HG03457 (cell line): Measurements from ENCODE around the gene IMMP2L.
"Not testable (repeated sequence)": the region's sequence is repeated elsewhere in the genome, so short reads cannot be mapped to it uniquely, and the experiment has no call there.

Experiments
- ATAC-seq: cut with Tn5 transposase; IDR thresholded peaks from one replicate; pipeline ENCODE4 v1.9.1; 2021; ENCODE audit warnings: moderate number of reproducible peaks; ENCODE audit not compliant: unreplicated experiment

Gene IMMP2L

GRCh38 chr7:111091593-111092358, 470.5 kb downstream of the IMMP2L start:
- no peak for ATAC-seq

DNA sequence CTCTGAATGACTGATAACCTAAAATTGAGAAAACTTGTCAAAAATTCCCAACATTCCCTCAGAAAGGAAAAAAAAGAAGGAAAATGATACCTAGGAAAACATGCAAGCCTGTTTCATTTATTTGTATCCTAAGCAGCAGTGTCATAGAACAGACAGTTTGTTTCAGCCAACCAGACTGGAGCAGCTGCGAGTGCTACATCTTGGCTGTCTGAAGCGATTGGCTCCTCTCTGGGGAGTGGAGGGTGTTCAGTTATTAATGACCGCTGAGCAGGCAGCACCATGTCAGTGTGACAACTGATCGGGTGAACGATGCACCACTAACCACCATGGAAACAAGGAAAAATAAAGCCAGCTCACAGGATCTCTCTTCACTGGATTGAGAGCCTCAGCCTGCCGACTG, 471.4 kb downstream of the IMMP2L start, which contains the start of gene LRRN3:
Gene LRRN3 (plus strand): TSS at position 282 of the 400 bp plus-strand sequence. CDS start 31,646 bp downstream, outside the sequence.
- no peak for ATAC-seq

- ATAC-seq: no peak
These were observed 472.4 kb downstream of the IMMP2L start for GRCh38 chr7:111089822-111090426.

GRCh38 chr7:111088328-111088727, 474.0 kb downstream of the IMMP2L start:
- no peak for ATAC-seq

DNA sequence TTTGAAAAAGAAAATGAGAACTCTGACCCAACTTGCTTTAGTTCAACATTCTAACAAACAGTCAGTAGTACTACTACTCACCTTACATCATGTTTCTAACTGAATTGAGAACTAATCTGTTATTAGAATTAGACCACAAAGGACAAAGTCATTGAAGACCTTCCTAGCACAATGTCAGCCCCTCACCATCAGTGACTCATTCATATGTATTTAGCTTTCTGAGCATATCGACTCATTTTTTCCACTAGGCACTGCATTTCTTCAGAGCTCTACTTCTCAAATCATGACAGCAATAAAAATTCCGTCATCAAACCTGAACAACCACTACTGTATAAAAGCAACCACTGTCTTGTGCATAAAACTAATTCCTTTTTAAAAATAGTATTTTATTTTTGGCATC, 475.8 kb downstream of the IMMP2L start:
- no peak for ATAC-seq

DNA sequence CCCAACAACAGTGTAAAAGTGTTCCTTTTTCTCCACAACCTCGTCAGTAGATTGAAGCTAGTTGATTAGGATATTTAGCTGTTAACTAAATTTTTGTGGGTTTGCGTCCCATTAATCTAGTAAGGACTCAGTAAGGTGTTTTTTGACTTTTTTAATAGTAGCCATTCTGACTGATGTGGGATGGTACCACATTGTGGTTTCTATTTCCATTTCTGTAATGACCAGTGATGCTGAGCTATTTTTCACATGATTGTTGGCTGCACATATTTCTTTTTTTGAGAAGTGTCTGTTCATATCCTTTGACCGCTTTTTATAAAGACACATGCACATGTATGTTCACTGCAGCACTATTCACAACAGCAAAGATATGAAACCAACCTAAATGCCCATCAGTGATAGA, 476.9 kb downstream of the IMMP2L start:
- no peak for ATAC-seq

DNA sequence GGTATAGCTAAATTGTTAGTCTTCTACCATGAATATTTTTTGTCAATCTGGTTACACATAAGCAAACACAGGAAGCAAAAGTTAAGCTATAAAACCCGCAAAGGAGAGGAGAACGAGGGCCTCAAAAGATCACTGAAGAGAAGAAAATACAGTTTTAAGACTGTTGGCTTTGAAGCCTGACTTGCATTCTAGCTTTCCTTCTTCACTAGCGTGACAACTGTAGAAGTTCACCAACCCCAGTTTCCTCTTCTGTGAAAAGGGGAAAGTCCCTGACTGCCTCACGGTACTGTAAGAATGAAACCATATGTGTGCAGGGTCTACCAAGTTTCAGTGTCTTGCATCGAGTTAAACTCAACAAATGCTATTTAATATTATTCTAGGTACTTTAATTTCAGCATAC, 478.9 kb downstream of the IMMP2L start:
- peak; percentile 96 for ATAC-seq

GRCh38 chr7:111082351-111082750, 479.9 kb downstream of the IMMP2L start:
- ATAC-seq: no peak

DNA sequence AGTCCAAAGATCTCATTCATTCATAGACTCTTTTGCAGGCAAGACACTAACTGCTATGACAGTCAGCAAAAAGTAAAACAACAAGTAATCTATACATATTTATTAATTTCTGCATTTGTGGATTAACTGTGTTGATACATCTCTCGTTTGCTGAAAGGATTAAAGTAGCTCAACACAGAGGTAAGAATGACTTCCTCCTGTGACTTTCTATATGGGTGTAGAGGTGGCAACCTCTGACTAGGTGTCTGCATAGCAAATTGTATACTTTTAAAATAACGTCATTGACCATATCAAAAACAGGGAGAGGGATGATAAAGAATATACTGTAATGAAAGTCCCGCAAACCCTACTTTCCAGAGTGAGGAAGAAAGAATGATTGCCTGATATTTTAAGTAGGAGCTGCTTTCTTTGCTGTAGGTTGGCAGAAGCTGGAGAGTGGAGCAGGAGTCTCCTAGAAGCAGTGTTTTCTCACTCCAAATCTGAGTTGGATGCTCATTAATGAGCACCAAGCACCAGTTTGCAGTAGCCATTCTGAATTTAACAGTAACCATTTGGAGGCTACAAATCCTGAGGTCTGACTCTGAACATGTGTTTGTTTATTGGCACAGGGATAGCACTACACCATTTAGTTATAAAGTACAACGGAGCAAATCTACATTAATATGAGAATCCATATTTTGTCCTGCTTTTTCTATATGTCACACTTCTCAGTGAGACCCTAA, 480.6 kb downstream of the IMMP2L start:
- no peak for ATAC-seq

- no peak for ATAC-seq
These were observed 481.7 kb downstream of the IMMP2L start for GRCh38 chr7:111080495-111081105.

- no peak for ATAC-seq
These were observed 485.3 kb downstream of the IMMP2L start for GRCh38 chr7:111077001-111077400.

- no peak for ATAC-seq
These were observed 486.1 kb downstream of the IMMP2L start for GRCh38 chr7:111076205-111076604.

DNA sequence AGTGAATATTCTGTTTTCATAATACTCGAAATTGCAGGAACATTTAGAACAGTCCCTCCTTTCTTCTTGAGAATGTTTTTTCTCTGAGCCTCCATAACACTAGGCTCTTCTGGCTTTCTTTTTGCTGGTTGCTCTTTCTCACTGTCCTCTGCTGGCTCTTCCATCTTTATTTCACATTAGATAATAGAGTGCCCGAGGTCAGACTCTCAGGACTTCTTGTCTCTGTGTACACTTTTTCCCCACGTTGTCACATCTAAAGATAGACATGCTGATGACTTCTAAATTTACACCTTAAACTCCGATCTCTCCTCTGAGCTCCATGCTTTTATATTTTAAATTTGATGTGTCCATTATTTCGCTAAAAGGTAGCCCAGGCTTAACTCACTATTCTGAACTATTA, 486.8 kb downstream of the IMMP2L start:
- ATAC-seq: no peak

DNA sequence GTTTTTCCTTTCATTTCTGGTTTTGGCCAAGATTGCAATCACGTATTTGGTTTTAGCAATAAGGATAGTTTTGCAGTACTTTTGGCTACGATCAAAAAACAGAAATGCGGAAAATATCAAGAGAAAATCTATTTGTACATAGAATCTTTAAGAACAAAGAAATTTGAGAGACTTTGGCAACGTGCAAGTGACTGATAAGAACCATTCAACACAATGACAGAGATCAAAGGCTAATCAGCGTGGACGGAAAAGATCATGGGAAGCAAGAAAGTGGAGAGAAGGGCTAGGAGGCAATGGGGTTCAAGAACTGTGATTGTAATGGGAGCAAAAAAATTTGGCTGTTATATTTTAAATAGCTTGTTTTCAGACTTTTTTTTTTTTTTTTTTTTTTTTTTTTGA, 487.5 kb downstream of the IMMP2L start:
- no peak for ATAC-seq

GRCh38 chr7:111074071-111074747, 488.1 kb downstream of the IMMP2L start:
- no peak for ATAC-seq

DNA sequence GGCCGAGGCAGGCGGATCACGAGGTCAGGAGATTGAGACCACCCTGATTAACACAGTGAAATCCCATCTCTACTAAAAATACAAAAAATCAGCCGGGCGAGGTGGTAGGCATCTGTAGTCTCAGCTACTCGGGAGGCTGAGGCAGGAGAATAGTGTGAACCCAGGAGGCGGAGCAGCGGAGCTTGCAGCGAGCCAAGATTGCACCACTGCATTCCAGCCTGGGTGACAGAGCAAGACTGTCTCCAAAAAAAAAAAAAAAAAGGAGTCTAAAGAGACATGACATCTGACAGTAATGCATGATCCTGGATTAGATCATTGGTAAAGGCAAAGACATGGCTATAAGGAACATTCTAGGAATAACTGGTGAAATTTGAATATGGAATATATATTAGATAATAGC, 489.6 kb downstream of the IMMP2L start:
- not testable (repeated sequence) for ATAC-seq

- ATAC-seq: no peak
These were observed 490.7 kb downstream of the IMMP2L start for GRCh38 chr7:111071556-111071955.

- ATAC-seq: no peak
These were observed 493.7 kb downstream of the IMMP2L start for GRCh38 chr7:111068618-111069017.

GRCh38 chr7:111067682-111068081, 494.6 kb downstream of the IMMP2L start:
- ATAC-seq: no peak

- ATAC-seq: no peak
These were observed 495.0 kb downstream of the IMMP2L start for GRCh38 chr7:111067251-111067650.

DNA sequence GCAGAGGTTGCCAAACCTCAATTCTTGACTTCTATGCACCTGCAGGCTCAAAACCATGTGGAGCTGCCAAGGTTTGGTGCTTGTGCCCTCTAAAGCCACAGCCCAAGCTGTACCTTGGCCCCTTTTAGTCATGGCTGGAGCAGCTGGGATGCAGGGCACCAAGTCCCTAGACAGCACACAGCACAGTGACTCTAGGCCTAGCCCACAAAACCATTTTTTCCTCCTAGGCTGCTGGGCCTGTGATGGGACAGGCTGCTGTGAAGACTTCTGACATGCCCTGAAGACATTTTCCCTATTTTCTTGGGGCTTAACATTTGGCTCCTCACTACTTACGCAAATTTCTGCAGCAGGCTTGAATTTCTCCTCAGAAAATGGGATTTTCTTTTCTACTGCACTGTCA, 499.1 kb downstream of the IMMP2L start:
- no peak for ATAC-seq
